Heart right ventricle (tissue), 16 donors: ENCODE measurements around the gene SMPD2. TPM values are rescaled to one million over a fixed set of nuclear protein-coding genes. Genes with fewer than 3 reads are reported as not detected.

ENCODE experiments used
- ATAC-seq, 8 donors: fragments of 200-7000 bp; cut with Tn5 transposase; one replicate each; pipeline ENCODE4 v1.9.1; 2020; ENCODE audit warnings: mild to moderate bottlenecking in 8 of 8, moderate library complexity in 8 of 8, moderate number of reproducible peaks in 1 of 8
- DNase-seq, 2 donors: peaks; one replicate each; pipeline ENCODE4 v3.0.0-alpha.2; 2020
- H3K27ac ChIP-seq, 10 donors: fragments of 200-600 bp; sonication (generic) in 2 of 10; one replicate each; pipeline versions ENCODE4 v1.5.0 to v1.8.0; 2020 to 2022; ENCODE audit warnings: mild to moderate bottlenecking in 3 of 10
- H3K27me3 ChIP-seq, 7 donors: fragments of 200-600 bp; one replicate each; pipeline ENCODE4 v1.8.0; 2021 to 2022; ENCODE audit warnings: mild to moderate bottlenecking in 2 of 7
- H3K36me3 ChIP-seq, 9 donors: fragments of 200-600 bp; sonication (generic) in 1 of 9; one replicate each; pipeline versions ENCODE4 v1.5.0 to v1.8.0; 2020 to 2022; ENCODE audit warnings: mild to moderate bottlenecking in 2 of 9
- H3K4me1 ChIP-seq, 9 donors: fragments of 200-600 bp; sonication (generic) in 1 of 9; one replicate each; pipeline versions ENCODE4 v1.5.0 to v1.8.0; 2020 to 2022; ENCODE audit warnings: mild to moderate bottlenecking in 4 of 9
- H3K4me3 ChIP-seq, 10 donors: fragments of 200-600 bp; sonication (generic) in 2 of 10; one replicate each; pipeline versions ENCODE4 v1.5.0 to v1.8.0; 2020 to 2022; ENCODE audit warnings: mild to moderate bottlenecking in 7 of 10, moderate library complexity in 2 of 10
- H3K9me3 ChIP-seq, 11 donors: fragments of 200-600 bp in 10 of 11; sonication (generic) in 2 of 11; one replicate each; pipeline versions ENCODE4 v1.5.0 to v1.8.0; 2013 to 2022; ENCODE audit warnings: mild to moderate bottlenecking in 2 of 11, control low read depth in 1 of 11, moderate library complexity in 1 of 11
- CTCF ChIP-seq, 9 donors: fragments of 200-600 bp; sonication (generic) in 2 of 9; IDR thresholded peaks; one replicate each; pipeline versions ENCODE4 v1.5.0 to v1.8.0; 2021 to 2022; ENCODE audit warnings: antibody characterized with exemption in 9 of 9, mild to moderate bottlenecking in 5 of 9, moderate library complexity in 1 of 9
- WGBS, 2 donors: extraction: QIAGEN DNeasy Blood & Tissue Kit; methylation state at CpG; one replicate each; pipeline ENCODE4 v1.1.7; 2013; ENCODE audit warnings: inconsistent platforms in 1 of 2; 5-methylcytosine and 5-hydroxymethylcytosine counted together
- intact Hi-C, 10 donors: fragments of 100-400 bp; cut with DNase I; formaldehyde crosslinking; loops; one replicate each; pipeline versions ENCODE4 v1.11.1 to v1.14.2; 2022
- polyA plus RNA-seq, 2 donors: library from polyadenylated mRNA; stranded (reverse); fragments of 200-250 nt; gene quantifications; one replicate each; pipeline ENCODE4 v1.2.3, GENCODE V29; 2013
- total RNA-seq, 10 donors: library from RNA; stranded (reverse); fragmentation: NEBNext Ultra II Directional in 3 of 10; extraction: Animal tissue kit (Norgen Biotek cat#: 25700) in 3 of 10; gene quantifications; one replicate each; pipeline versions ENCODE4 v1.2.1 to v1.2.4, GENCODE V29; 2021 to 2023
- donor health status: Arrhythmogenic right ventricular cardiomyopathy.
- donor health status: ischemic (EF 13 %, LVEDD 7.1; RV severe dilation, severe dysfunction).
- donor health status: healthy with polysubstance abuse.
- donor health status: DM: no; HTN: yes; CAD: no.
- donor health status: DM: no; HTN: no; CAD: no.
- donor health status: ischemic (EF 25% LVEDD 6.9; RV normal size, moderate dysfunction).
- donor health status: ischemic (EF 25% LVEDD 5.7; RV mildly dilated, moderate dysfunction).
- donor health status: healthy.
- donor health status: DM: yes; HTN: yes; CAD: no.
- donor health status: Ischemic cardiomyopathy.
- donor health status: ischemic (EF 35%, LVEDD 5.7; RV mildly dilated, moderate dysfunction).
- donor health status: nonischemic (EF 11% LVEDD 7.7; RV severe dilation, severe dysfunction).
- donor health status: DM: yes; HTN: yes; CAD: no.
- donor health status: PGD.
- donor health status: ischemic (EF 29% LVEDD 5.4; RV normal size, mild dysfunction).
- donor health status: nonischemic (EF 23%, LVEDD 6.1; RV moderate dilation, normal function).

Gene SMPD2
- total and polyA plus RNA-seq, 12 donors: 2.1 to 8.9 (median 3.9) TPM

- Histone ChIP-seq H3K36me3 (peaks cover 0 to 100% (median 42%) of the 10 kb centered on the region in 9 donors), H3K4me1 (peaks cover 0 to 12% (median 0%) of the 10 kb centered on the region in 9 donors), H3K9me3 (no peaks in the 10 kb centered on the region), H3K4me3 (no peak overlapping the region), H3K27me3 (no peaks in the 10 kb centered on the region), H3K27ac (no peak overlapping the region)
- no peak for ATAC-seq
- 91 to 93% methylated on average over 5 of the region's 5 CpGs for WGBS, 2 donors
- no peak for DNase-seq
- no peak for TF ChIP-seq CTCF (IDR thresholded peaks at IDR 0.05)
- intact Hi-C loops: no loop called here
These were observed 29.2 kb downstream of the SMPD2 start for GRCh38 chr6:109469591-109470189.

- DNase-seq (no peak), ATAC-seq (no peak)
- intact Hi-C loops: no loop called here
- Histone ChIP-seq H3K36me3 (peaks cover 0 to 100% (median 37%) of the 10 kb centered on the region in 9 donors), H3K4me1 (peaks cover 0 to 12% (median under 1%) of the 10 kb centered on the region in 9 donors), H3K4me3 (no peak overlapping the region), H3K27me3 (no peaks in the 10 kb centered on the region), H3K27ac (no peak overlapping the region), H3K9me3 (no peaks in the 10 kb centered on the region)
- WGBS, 2 donors: 92 to 95% methylated on average over 5 of the region's 5 CpGs
- no peak for TF ChIP-seq CTCF (IDR thresholded peaks at IDR 0.05)
These were observed 30.7 kb downstream of the SMPD2 start for GRCh38 chr6:109471105-109471810.

GRCh38 chr6:109472132-109472995 lies 31.8 kb downstream of the SMPD2 start:
- no peaks in the 10 kb centered on the region for H3K9me3 ChIP-seq
- peaks cover 0 to 12% (median 0%) of the 10 kb centered on the region in 9 donors for H3K4me1 ChIP-seq
- ATAC-seq (no peak), DNase-seq (no peak)
- no peak for TF ChIP-seq CTCF (IDR thresholded peaks at IDR 0.05)
- intact Hi-C loops: no loop called here
- no peak overlapping the region for H3K4me3 ChIP-seq
- whole genome bisulfite sequencing, 2 donors: 93 to 98% methylated on average over 9 of the region's 9 CpGs
- no peak overlapping the region for H3K27ac ChIP-seq
- H3K27me3 ChIP-seq: no peaks in the 10 kb centered on the region
- H3K36me3 ChIP-seq: peaks cover 0 to 100% (median 35%) of the 10 kb centered on the region in 9 donors

- intact Hi-C loops: no loop called here
- Histone ChIP-seq H3K27me3 (no peaks in the 10 kb centered on the region), H3K4me3 (no peak overlapping the region), H3K4me1 (peaks cover 0 to 19% (median 6%) of the 10 kb centered on the region in 9 donors), H3K27ac (no peak overlapping the region), H3K36me3 (peaks cover 0 to 100% (median 35%) of the 10 kb centered on the region in 9 donors), H3K9me3 (no peaks in the 10 kb centered on the region)
- no peak for DNase-seq
- TF ChIP-seq CTCF (IDR thresholded peaks at IDR 0.05): no peak
- ATAC-seq: no peak
- 93% methylated on average over 3 of the region's 3 CpGs for WGBS, 2 donors
These were observed 32.6 kb downstream of the SMPD2 start for GRCh38 chr6:109473120-109473519.
